A549 (cell line): ENCODE results near the gene SEMA5B. TPM values are rescaled to one million over a fixed set of nuclear protein-coding genes. Genes with fewer than 3 reads are reported as not detected.

Source experiments
- ATAC-seq, 2 experiments: fragments of 200-7000 bp in 1 of 2; fragments of >200 bp in 1 of 2; cut with Nextera tagmentation in 1 of 2; cut with Tn5 transposase in 1 of 2; 3 replicates each; pipeline versions ENCODE4 v1.8.0 to v1.9.1; 2018 to 2020; ENCODE audit warnings: mild to moderate bottlenecking in 1 of 2, moderate library complexity in 1 of 2
- CTCF ChIA-PET: fragments of 300-600 bp; sonication (Branson Sonifier 250); formaldehyde crosslinking; extraction: SDS; loops from one replicate; lab custom pipeline; 2021; ENCODE audit warnings: antibody characterized with exemption, inconsistent platforms; lab: Yijun Ruan, JAX
- POLR2A ChIA-PET: fragments of 350-600 bp; formaldehyde crosslinking; extraction: SDS; loops from one replicate; lab custom pipeline; 2021; ENCODE audit warnings: antibody characterized with exemption, inconsistent platforms; lab: Yijun Ruan, JAX
- DNase-seq, 2 experiments: peaks; one replicate each; pipeline versions ENCODE4 v3.0.0 to v3.0.0-alpha.2; 2011 to 2016; ENCODE audit warnings: low read depth in 1 of 2, low spot score in 1 of 2
- FAIRE-seq: peaks from 2 replicates; lab custom pipeline; 2011; peaks lifted over from hg19 to GRCh38; lab: Jason Lieb, UNC
- H3K27ac ChIP-seq, 2 experiments: fragments of >200 bp; sonication (Bioruptor Twin); formaldehyde crosslinking; 3 replicates each; pipeline ENCODE4 v1.5.1; 2016 to 2017
- H3K4me1 ChIP-seq: fragments of >200 bp; sonication (Bioruptor Twin); formaldehyde crosslinking; 3 replicates; pipeline ENCODE4 v1.6.1; 2016
- H3K4me2 ChIP-seq: fragments of >200 bp; sonication (Bioruptor Twin); formaldehyde crosslinking; 3 replicates; pipeline ENCODE4 v1.6.1; 2016
- H3K4me3 ChIP-seq: fragments of >200 bp; sonication (Bioruptor Twin); formaldehyde crosslinking; 3 replicates; pipeline ENCODE4 v1.5.1; 2016
- H3K9me3 ChIP-seq: fragments of >200 bp; sonication (Bioruptor Twin); formaldehyde crosslinking; 3 replicates; pipeline ENCODE4 v1.6.1; 2016
- BCL3 ChIP-seq: fragments of >200 bp; sonication (Bioruptor Twin); formaldehyde crosslinking; IDR thresholded peaks from 3 replicates; pipeline ENCODE4 v1.6.1; 2016
- CBX8 ChIP-seq: fragments of 200-600 bp; sonication (generic); IDR thresholded peaks from 2 replicates; pipeline ENCODE4 v1.6.1; 2016
- CEBPB ChIP-seq, 2 experiments: fragments of >200 bp in 1 of 2; sonication (Bioruptor Twin) in 1 of 2; formaldehyde crosslinking in 1 of 2; IDR thresholded peaks; 2 replicates each; pipeline ENCODE4 v1.6.1; 2012 to 2016
- CHD2 ChIP-seq: fragments of 150-350 bp; IDR thresholded peaks from 2 replicates; pipeline ENCODE4 v1.6.1; 2014; ENCODE audit warnings: low read length; ENCODE audit not compliant: partially characterized antibody
- CHD4 ChIP-seq: fragments of 200-600 bp; sonication (generic); IDR thresholded peaks from 2 replicates; pipeline ENCODE4 v1.6.1; 2016; ENCODE audit warnings: antibody characterized with exemption, mild to moderate bottlenecking, borderline replicate concordance
- CTCF ChIP-seq: fragments of >200 bp; sonication (Bioruptor Twin); formaldehyde crosslinking; IDR thresholded peaks from 3 replicates; pipeline ENCODE4 v1.5.1; 2016
- E2F6 ChIP-seq: IDR thresholded peaks from 2 replicates; pipeline ENCODE4 v1.6.1; 2012; ENCODE audit warnings: low read depth, borderline replicate concordance
- EHF ChIP-seq: fragments of 250-450 bp; sonication (Bioruptor Pico); IDR thresholded peaks from 2 replicates; pipeline ENCODE4 v1.5.0; 2020; ENCODE audit warnings: mild to moderate bottlenecking
- ELK1 ChIP-seq: fragments of 150-350 bp; IDR thresholded peaks from 2 replicates; pipeline ENCODE4 v1.6.1; 2014; ENCODE audit warnings: low read depth, mild to moderate bottlenecking, low read length
- HDAC2 ChIP-seq: fragments of 200-600 bp; sonication (generic); IDR thresholded peaks from 2 replicates; pipeline ENCODE4 v1.6.1; 2016
- HMGXB4 ChIP-seq: fragments of 250-450 bp; sonication (Bioruptor Pico); IDR thresholded peaks from 2 replicates; pipeline ENCODE4 v1.5.0; 2021; ENCODE audit warnings: mild to moderate bottlenecking, moderate library complexity, borderline replicate concordance
- HOXA7 ChIP-seq: fragments of 250-450 bp; sonication (Bioruptor Pico); IDR thresholded peaks from 2 replicates; pipeline ENCODE4 v1.5.0; 2020; ENCODE audit warnings: mild to moderate bottlenecking, moderate library complexity
- JUN ChIP-seq, 2 experiments: fragments of >200 bp; sonication (Bioruptor Twin); formaldehyde crosslinking; IDR thresholded peaks; 2 replicates in 1 of 2; 3 replicates in 1 of 2; pipeline ENCODE4 v1.6.1; 2016 to 2017
- MYC ChIP-seq: IDR thresholded peaks from 2 replicates; pipeline ENCODE4 v1.6.1; 2012; ENCODE audit warnings: mild to moderate bottlenecking, inconsistent platforms, low read length, improper control_type of control experiment, borderline replicate concordance
- POLR2A ChIP-seq: IDR thresholded peaks from 2 replicates; pipeline ENCODE4 v1.6.1; 2012; ENCODE audit warnings: mild to moderate bottlenecking, low read length
- RAD21 ChIP-seq, 2 experiments: fragments of >200 bp in 1 of 2; sonication (Bioruptor Twin) in 1 of 2; formaldehyde crosslinking in 1 of 2; IDR thresholded peaks in 1 of 2; conservative IDR thresholded peaks in 1 of 2; 2 replicates in 1 of 2; 3 replicates in 1 of 2; pipeline ENCODE4 v1.6.1; 2012 to 2018; ENCODE audit warnings: inconsistent platforms in 1 of 2
- RARB ChIP-seq: fragments of 250-450 bp; sonication (Bioruptor Pico); IDR thresholded peaks from 2 replicates; pipeline ENCODE4 v1.8.0; 2021; ENCODE audit warnings: mild to moderate bottlenecking, moderate library complexity
- REST ChIP-seq: fragments of 200-600 bp; sonication (generic); IDR thresholded peaks from 2 replicates; pipeline ENCODE4 v1.6.1; 2016; ENCODE audit warnings: antibody characterized with exemption, mild to moderate bottlenecking, moderate library complexity
- SMC3 ChIP-seq: fragments of >200 bp; sonication (Bioruptor Twin); formaldehyde crosslinking; IDR thresholded peaks from 3 replicates; pipeline ENCODE4 v1.6.1; 2018; ENCODE audit warnings: inconsistent platforms
- SREBF2 ChIP-seq: fragments of 450-650 bp; IDR thresholded peaks from 2 replicates; pipeline ENCODE4 v1.6.1; 2014; ENCODE audit warnings: mild to moderate bottlenecking, moderate library complexity
- ZC3H11A ChIP-seq: fragments of 450-650 bp; IDR thresholded peaks from 2 replicates; pipeline ENCODE4 v1.6.1; 2014; ENCODE audit warnings: antibody characterized with exemption, mild to moderate bottlenecking
- ZSCAN20 ChIP-seq: fragments of 250-450 bp; sonication (Bioruptor Pico); IDR thresholded peaks from 2 replicates; pipeline ENCODE4 v1.8.0; 2022; ENCODE audit warnings: mild to moderate bottlenecking, moderate library complexity
- WGBS: methylation state at CpG from one replicate; pipeline ENCODE4 v1.1.6; 2017; ENCODE audit errors: missing lambda C conversion rate; 5-methylcytosine and 5-hydroxymethylcytosine counted together
- polyA plus RNA-seq, 4 experiments: library from polyadenylated mRNA; depleted of rRNA in 3 of 4; stranded (reverse); fragments of >200 nt; fragmentation: RNase III in 1 of 4; extraction: RNeasy Plus Mini Kit Qiagen cat#74134 plus additional on column Dnase treatment in 1 of 4; gene quantifications; 2 replicates in 3 of 4; 3 replicates in 1 of 4; pipeline ENCODE4 v1.2.3, GENCODE V29; 2011 to 2017

The SEMA5B gene
- polyA plus RNA-seq, 2 of the 4 experiments (the other 2 are of a cell fraction) = 0.03 TPM; not detected in 1

- TF ChIP-seq BCL3 (no peak), CEBPB (IDR thresholded peaks at IDR 0.05) (no peak), CTCF (no peak)
Measured at GRCh38 chr3:123072564-123072963, 45.0 kb upstream of the SEMA5B start (continued).

- no peak for ATAC-seq
- no peak for TF ChIP-seq HDAC2
- no peak for TF ChIP-seq SREBF2
- POLR2A ChIA-PET = no interaction called here
- Histone ChIP-seq H3K4me1 (peaks cover 23% of the 10 kb centered on the region), H3K27ac (no peak overlapping the region), H3K9me3 (no peaks in the 10 kb centered on the region), H3K4me2 (no peak overlapping the region), H3K4me3 (no peak overlapping the region)
- CTCF ChIA-PET = no interaction called here
- FAIRE-seq = no peak
- WGBS = 89% methylated on average over 5 of the region's 5 CpGs
- no peak for DNase-seq
Measured at GRCh38 chr3:123072152-123072551, 44.6 kb upstream of the SEMA5B start.

- POLR2A ChIA-PET = no interaction called here
- Histone ChIP-seq H3K4me1 (peaks cover 23% of the 10 kb centered on the region), H3K4me3 (no peak overlapping the region), H3K27ac (no peak overlapping the region), H3K4me2 (no peak overlapping the region), H3K9me3 (no peaks in the 10 kb centered on the region)
- no peak for ATAC-seq
- no peak for DNase-seq
- TF ChIP-seq ZSCAN20 (CRISPR knock-in tag) = no peak
- TF ChIP-seq CHD2 = no peak
- no peak for TF ChIP-seq CBX8
- TF ChIP-seq ZC3H11A = no peak
- TF ChIP-seq JUN (IDR thresholded peaks at IDR 0.05) = no peak
- no peak for TF ChIP-seq EHF (CRISPR knock-in tag)
- no peak for TF ChIP-seq HOXA7
- TF ChIP-seq REST = no peak
- TF ChIP-seq HMGXB4 (CRISPR knock-in tag) = no peak
- TF ChIP-seq RAD21 (conservative IDR thresholded peaks at IDR 0.05 in 1 of 2, IDR thresholded peaks at IDR 0.05 in 1 of 2) = no peak
- TF ChIP-seq E2F6 = no peak
- TF ChIP-seq ELK1 = no peak
- TF ChIP-seq RARB (CRISPR knock-in tag) = no peak
- no peak for TF ChIP-seq POLR2A
- TF ChIP-seq SMC3 = no peak
- no peak for TF ChIP-seq CHD4
- no peak for TF ChIP-seq MYC
- WGBS = 95% methylated on average over 7 of the region's 7 CpGs
- FAIRE-seq = no peak
- CTCF ChIA-PET = no interaction called here
Measured at GRCh38 chr3:123071581-123071980, 44.0 kb upstream of the SEMA5B start.
